Measurements from ENCODE around the gene CPVL.

The CPVL gene

DNA sequence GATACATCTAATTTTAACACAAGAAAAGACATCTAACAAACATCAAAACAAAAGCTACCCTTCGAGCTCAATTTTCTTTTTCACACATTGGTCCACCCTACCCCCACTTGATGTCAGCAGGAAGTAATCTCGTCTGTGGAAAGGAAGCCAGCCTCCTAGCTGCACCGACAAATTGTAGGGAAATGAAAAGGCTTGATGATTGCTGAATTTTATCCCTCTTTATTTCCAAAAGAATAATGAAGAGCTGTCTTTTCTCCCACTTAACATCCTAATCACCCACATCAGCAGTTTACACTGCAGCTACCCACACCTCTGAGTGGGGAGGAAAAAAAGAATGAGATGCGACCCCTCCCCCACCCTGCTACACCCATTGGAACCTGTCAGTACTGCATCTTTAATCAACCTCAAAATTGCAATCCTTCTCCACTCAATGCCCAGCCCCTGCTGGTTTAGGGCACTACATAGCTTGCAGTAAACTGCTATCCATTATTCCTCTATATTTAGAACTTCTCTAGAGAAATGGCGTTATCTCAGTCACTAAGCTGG lies 10.6 kb upstream of the CPVL start (continued):
- no peak for TF ChIP-seq ZNF555 (tag by site-specific recombination; conservative IDR thresholded peaks at IDR 0.05)
- TF ChIP-seq, protein P1, sequence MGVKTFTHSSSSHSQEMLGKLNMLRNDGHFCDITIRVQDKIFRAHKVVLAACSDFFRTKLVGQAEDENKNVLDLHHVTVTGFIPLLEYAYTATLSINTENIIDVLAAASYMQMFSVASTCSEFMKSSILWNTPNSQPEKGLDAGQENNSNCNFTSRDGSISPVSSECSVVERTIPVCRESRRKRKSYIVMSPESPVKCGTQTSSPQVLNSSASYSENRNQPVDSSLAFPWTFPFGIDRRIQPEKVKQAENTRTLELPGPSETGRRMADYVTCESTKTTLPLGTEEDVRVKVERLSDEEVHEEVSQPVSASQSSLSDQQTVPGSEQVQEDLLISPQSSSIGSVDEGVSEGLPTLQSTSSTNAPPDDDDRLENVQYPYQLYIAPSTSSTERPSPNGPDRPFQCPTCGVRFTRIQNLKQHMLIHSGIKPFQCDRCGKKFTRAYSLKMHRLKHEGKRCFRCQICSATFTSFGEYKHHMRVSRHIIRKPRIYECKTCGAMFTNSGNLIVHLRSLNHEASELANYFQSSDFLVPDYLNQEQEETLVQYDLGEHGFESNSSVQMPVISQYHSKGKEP (tag by site-specific recombination; IDR thresholded peaks at IDR 0.05) = peak; percentile 28; the same call in 1 of the 2 replicates
- TF ChIP-seq HOXA7 (CRISPR knock-in tag; IDR thresholded peaks at IDR 0.05; ENCODE audit: borderline replicate concordance) = no peak
- TF ChIP-seq ZNF24 (tag by site-specific recombination; IDR thresholded peaks at IDR 0.05) = no peak
- peak; percentile 71 for TF ChIP-seq EGR2 (tag by site-specific recombination; IDR thresholded peaks at IDR 0.05; ENCODE audit: low read depth)
- no peak for TF ChIP-seq ZNF792 (tag by site-specific recombination; IDR thresholded peaks at IDR 0.05)
- no peak for TF ChIP-seq ZNF157 (tag by site-specific recombination; IDR thresholded peaks at IDR 0.05)
- TF ChIP-seq, protein P2, sequence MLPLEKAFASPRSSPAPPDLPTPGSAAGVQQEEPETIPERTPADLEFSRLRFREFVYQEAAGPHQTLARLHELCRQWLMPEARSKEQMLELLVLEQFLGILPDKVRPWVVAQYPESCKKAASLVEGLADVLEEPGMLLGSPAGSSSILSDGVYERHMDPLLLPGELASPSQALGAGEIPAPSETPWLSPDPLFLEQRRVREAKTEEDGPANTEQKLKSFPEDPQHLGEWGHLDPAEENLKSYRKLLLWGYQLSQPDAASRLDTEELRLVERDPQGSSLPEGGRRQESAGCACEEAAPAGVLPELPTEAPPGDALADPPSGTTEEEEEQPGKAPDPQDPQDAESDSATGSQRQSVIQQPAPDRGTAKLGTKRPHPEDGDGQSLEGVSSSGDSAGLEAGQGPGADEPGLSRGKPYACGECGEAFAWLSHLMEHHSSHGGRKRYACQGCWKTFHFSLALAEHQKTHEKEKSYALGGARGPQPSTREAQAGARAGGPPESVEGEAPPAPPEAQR (tag by site-specific recombination; IDR thresholded peaks at IDR 0.05) = no peak

DNA sequence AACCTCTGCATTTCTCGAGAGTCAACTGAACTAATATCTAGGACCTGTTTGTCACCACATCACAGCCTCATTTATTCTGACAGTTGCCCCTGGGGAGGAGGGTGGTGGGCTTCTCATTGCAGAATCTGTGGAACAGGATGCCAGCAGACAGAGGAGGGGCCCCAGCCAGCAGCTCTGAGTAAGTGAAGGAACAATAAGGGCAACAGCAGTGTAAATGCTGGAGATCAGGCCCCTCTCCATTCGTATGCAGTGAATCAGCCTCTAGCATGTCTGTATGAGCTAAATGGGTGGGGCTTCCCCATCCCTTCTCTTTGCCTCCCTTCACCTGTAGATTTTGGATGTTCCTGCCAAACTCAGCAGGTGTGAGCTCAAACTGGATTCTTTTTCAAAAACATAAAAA lies 7.7 kb upstream of the CPVL start:
- 0 out of 2 replicates have a peak, but pooled peaks cover 8% of the 10 kb centered on the region for H3K4me1 ChIP-seq (ENCODE audit: control insufficient read depth, insufficient read depth, low read length)
- TF ChIP-seq ZNF768 (tag by site-specific recombination; IDR thresholded peaks at IDR 0.05) (no peak), ZNF610 (tag by site-specific recombination; IDR thresholded peaks at IDR 0.05; ENCODE audit: borderline replicate concordance) (no peak)
- no peaks in the 10 kb centered on the region; the same call in 1 of the 2 replicates for H3K9me3 ChIP-seq (ENCODE audit: control insufficient read depth, insufficient read depth, low read depth, low read length)
- POLR2A ChIA-PET = no interaction called here
- H3K36me3 ChIP-seq (ENCODE audit: control insufficient read depth in 2 of 2, insufficient read depth in 1 of 2, low read length in 2 of 2) = peaks cover 0 to 3% of the 10 kb centered on the region in 2 experiments; a peak in 1 of 3 replicates
- H3K4me3 ChIP-seq (ENCODE audit: low read depth, low read length) = no peak overlapping the region
- no peak overlapping the region for H3K27ac ChIP-seq (ENCODE audit: extremely low read depth, low read depth, low read length)
- CTCF ChIA-PET = interaction anchor here (0.6 to 0.8 kb wide), 3 partner anchors 44 to 293 kb away, joined by 3 to 4 read pairs (median 3); no protein-coding TSS in a partner anchor

DNA sequence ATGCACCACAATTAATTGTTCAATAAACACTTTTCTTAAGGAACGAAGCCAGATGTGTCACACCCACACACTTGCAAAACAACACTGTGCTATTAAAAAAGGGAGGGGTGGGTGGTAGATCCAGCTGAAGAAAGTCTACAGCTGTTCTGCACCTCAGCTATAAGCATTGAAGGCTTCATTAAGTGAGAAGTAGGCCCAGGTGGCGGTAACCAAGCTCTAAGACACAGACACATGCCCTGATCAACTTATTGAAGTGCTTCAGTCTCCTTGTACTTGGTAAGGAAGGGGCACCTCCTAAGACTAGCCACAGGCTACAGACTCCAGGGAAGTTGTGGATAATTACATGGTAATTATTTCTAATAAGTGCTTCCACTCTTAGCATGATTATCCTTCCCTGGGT lies 4.5 kb upstream of the CPVL start:
- ChIA-PET CTCF (interaction anchor here (0.9 kb wide), 1 partner anchor 229 kb away, joined by 3 read pairs; no protein-coding TSS in a partner anchor), POLR2A (no interaction called here)
- no peak overlapping the region for H3K27ac ChIP-seq (ENCODE audit: extremely low read depth, low read depth, low read length)
- H3K9me3 ChIP-seq (ENCODE audit: control insufficient read depth, insufficient read depth, low read depth, low read length) = no peaks in the 10 kb centered on the region; the same call in 1 of the 2 replicates
- H3K36me3 ChIP-seq (ENCODE audit: control insufficient read depth in 2 of 2, insufficient read depth in 1 of 2, low read length in 2 of 2) = peaks cover 2 to 3% of the 10 kb centered on the region in 2 experiments; a peak in 2 of 3 replicates
- no peaks in the 10 kb centered on the region for H3K4me1 ChIP-seq (ENCODE audit: control insufficient read depth, insufficient read depth, low read length)
- no peak overlapping the region for H3K4me3 ChIP-seq (ENCODE audit: low read depth, low read length)
- no peak for TF ChIP-seq ZNF335 (tag by site-specific recombination; conservative IDR thresholded peaks at IDR 0.05)
- TF ChIP-seq SP7 (tag by site-specific recombination; IDR thresholded peaks at IDR 0.05) = no peak
- TF ChIP-seq ZNF169 (tag by site-specific recombination; IDR thresholded peaks at IDR 0.05) = no peak
- TF ChIP-seq ZNF555 (tag by site-specific recombination; conservative IDR thresholded peaks at IDR 0.05) = no peak
- TF ChIP-seq ZNF677 (tag by site-specific recombination; IDR thresholded peaks at IDR 0.05) = no peak
- TF ChIP-seq, protein P3, sequence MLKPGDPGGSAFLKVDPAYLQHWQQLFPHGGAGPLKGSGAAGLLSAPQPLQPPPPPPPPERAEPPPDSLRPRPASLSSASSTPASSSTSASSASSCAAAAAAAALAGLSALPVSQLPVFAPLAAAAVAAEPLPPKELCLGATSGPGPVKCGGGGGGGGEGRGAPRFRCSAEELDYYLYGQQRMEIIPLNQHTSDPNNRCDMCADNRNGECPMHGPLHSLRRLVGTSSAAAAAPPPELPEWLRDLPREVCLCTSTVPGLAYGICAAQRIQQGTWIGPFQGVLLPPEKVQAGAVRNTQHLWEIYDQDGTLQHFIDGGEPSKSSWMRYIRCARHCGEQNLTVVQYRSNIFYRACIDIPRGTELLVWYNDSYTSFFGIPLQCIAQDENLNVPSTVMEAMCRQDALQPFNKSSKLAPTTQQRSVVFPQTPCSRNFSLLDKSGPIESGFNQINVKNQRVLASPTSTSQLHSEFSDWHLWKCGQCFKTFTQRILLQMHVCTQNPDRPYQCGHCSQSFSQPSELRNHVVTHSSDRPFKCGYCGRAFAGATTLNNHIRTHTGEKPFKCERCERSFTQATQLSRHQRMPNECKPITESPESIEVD (tag by site-specific recombination; IDR thresholded peaks at IDR 0.05) = no peak

Data from HEK293 (cell line).